ENCODE data around the gene PC.
"Not testable (repeated sequence)": the region's sequence is repeated elsewhere in the genome, so short reads cannot be mapped to it uniquely, and the experiment has no call there.

Gene PC

DNA sequence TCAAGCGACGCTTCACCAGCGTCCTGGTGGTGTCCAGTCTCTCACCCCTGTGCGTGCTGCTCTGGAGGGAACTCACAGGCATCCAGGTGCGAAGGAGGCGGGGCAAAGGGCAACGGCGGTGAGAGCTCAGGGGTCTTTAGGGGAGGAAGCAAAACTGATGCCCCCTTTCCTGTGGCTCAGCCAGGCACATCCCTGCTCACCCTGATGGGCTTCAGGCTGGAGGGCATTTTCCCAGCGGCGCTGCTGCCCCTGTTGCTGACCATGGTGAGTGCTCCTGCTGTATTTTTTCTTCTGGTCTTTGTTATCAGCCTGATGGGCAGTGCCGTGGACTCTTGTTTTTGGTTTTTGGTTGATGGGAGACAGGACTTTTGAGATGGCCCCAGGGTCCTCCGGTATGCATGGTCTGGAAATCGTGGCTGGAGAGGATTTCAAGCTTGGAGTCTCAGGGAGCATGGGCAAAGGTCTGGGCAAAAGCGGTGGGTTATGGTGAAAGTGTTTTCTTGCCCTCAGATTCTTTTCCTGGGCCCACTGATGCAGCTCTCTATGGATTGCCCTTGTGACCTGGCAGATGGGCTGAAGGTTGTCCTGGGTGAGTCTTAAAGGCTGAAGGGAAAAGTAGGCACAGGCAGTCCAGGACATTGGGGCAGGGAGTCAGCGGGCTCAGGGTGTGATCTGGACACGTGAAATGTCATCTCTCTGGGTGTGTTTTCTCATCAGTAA is 114.2 kb downstream of the PC start:
- DNase-seq (ENCODE audit: low spot score): no peak

DNA sequence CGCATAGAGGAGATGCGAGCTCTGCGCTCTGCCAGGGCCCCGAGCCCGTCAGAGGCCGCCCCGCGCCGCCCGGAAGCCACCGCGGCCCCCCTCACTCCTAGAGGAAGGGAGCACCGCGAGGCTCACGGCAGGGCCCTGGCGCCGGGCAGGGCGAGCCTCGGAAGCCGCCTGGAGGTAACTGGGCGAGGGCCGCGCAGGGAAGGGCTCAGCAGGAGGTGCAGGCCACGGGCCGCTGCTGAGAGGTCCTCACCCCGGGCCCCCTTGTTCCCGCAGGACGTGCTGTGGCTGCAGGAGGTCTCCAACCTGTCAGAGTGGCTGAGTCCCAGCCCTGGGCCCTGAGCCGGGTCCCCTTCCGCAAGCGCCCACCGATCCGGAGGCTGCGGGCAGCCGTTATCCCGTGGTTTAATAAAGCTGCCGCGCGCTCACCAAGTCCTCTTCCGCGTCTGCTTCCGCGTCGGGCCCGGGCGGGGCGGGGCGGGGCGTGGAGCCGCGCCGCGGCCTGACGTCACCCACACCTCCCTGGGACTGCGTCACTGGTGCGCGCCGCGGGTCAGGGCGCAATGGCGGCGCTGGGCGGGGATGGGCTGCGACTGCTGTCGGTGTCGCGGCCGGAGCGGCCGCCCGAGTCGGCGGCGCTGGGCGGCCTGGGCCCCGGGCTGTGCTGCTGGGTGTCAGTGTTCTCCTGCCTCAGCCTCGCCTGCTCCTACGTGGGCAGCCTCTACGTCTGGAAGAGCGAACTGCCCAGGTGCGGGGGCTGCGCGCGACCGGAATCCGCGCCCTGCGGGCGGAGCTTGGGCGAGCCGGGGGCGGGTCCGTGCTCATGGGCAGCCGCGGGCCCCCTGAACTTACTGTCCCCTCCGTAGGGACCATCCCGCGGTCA is 115.0 kb downstream of the PC start, which contains the start of gene RCE1:
Gene RCE1 (plus strand): TSS at position 546 of the 880 bp plus-strand sequence. CDS start 15 bp downstream, at position 561.
- peak; percentile 100 for DNase-seq (ENCODE audit: low spot score)

GRCh38 chr11:66842501-66842895 is 115.7 kb downstream of the PC start:
- DNase-seq (ENCODE audit: low spot score): peak; percentile 96

- no peak for DNase-seq (ENCODE audit: low spot score)
These were observed 116.3 kb downstream of the PC start for GRCh38 chr11:66841861-66842260.

DNA sequence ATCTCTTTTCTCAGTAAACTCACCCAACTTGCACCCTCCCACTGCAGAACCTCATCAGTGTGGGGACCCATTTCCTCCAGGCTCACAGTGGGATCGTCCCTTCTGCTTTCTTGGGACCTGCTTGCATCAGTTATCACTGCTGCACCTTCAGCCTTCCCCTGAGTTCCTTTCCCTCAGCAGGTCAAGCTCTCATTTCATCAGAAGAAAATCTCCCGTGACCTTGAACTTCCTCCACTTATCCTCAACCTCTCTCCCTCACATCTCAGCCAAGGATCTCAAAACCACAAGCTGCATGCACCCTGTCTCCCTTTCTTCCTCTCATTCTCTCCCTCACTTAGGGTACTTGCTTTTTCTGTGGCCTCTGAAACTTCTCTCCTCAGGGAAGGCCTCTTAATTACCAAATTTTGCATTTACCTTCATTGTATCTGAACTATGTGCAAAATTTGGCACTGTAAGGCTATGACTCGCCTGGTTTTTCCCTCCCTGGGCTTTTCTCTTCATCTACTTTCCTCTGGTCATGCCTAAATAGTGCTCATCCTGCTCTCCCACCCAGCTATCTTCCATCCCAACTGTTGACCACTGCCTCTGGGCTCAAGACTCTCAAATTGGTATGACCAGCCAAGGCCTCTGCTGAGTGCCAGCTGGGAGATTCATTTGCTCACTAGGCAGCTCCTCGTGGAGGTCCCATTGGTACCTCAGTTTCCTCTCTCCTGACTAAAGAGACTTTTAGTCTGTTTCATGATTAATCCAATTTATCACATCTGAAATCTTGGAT is 117.7 kb downstream of the PC start:
- DNase-seq (ENCODE audit: low spot score): no peak

DNA sequence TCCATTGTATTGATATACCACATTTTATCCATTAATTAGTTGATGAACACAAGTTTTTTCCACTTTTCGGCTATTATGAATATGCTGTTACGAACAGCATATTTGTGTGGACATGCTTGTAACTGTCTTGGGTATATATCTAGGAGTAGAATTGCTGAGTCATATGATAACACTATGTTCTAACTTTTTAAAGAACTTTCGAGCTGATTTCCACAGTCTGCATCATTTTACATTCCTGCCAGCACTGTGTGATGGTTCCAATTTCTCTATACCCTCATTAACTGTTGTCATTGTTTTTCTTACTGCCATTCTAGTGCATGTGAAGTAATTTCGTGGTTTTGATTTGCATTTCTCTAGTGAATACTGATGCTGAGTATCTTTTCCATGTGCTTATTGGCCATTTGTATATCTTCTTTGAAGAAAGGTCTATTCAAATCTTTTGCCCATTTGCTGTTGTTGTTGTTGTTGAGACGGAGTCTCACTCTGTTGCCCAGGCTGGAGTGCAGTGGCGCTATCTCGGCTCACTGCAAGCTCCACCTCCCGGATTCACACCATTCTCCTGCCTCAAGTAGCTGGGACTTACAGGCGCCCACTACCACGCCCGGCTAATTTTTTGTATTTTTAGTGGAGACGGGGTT is 122.3 kb downstream of the PC start:
- DNase-seq (ENCODE audit: low spot score): no peak

GRCh38 chr11:66834943-66835342 is 123.2 kb downstream of the PC start:
- no peak for DNase-seq (ENCODE audit: low spot score)

- no peak for DNase-seq (ENCODE audit: low spot score)
These were observed 123.7 kb downstream of the PC start for GRCh38 chr11:66834539-66834845.

- not testable (repeated sequence) for DNase-seq (ENCODE audit: low spot score)
These were observed 133.6 kb downstream of the PC start for GRCh38 chr11:66824573-66824972.

GRCh38 chr11:66823700-66824099 is 134.5 kb downstream of the PC start:
- DNase-seq (ENCODE audit: low spot score): no peak

DNA sequence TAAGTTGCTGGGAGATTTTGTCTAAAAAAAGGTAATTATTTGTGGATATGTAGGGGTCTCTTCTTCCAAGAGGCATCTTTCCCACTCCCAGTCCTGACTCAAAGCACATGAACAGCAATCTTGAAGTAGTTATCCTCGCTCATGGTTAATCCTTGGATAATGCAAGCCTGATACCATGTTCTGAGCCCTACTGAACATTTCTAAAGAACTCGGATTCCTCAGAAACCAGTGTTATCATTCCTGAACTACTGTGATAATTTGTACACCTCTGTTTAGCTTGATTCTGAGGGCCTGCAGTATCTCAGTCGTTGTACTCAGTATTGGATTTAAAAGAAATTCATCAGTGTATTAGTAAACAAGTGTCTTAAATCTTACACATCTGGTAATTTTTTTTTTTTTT is 137.3 kb downstream of the PC start:
- DNase-seq (ENCODE audit: low spot score): no peak

GRCh38 chr11:66820381-66820780 is 137.8 kb downstream of the PC start:
- no peak for DNase-seq (ENCODE audit: low spot score)

DNA sequence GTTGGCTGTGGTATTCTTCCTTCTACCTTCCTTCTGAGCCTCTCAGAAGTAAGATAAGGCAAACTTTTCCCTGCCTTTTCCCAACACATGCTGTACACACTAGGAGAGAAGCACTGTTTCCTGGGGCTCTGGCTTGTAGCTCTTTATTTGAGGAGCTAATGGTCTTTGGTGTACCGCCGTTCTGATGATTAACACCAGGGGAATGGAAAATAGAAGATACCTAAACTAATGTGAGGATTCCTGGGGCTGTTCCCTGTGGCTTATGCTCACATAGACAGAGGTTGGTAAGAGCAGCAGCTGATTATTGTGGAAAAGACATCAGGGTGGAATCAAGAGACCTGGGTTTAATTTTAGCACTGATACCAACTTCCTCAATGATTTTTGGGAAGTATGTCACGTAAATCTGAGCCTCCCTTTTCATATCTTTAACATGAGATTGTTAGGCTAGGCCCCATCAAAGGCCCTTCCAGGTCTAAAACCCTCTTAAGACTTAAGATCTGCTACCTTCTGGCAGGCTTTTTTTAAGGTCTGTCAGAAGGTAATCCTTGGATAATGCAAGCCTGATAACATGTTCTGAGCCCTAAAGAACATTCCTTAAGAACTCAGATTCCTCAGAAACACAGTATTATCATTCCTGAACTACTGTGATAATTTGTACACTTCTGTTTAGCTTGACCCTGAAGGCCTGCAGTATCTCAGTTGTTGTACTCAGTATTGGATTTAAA is 139.8 kb downstream of the PC start:
- DNase-seq (ENCODE audit: low spot score): no peak

DNA sequence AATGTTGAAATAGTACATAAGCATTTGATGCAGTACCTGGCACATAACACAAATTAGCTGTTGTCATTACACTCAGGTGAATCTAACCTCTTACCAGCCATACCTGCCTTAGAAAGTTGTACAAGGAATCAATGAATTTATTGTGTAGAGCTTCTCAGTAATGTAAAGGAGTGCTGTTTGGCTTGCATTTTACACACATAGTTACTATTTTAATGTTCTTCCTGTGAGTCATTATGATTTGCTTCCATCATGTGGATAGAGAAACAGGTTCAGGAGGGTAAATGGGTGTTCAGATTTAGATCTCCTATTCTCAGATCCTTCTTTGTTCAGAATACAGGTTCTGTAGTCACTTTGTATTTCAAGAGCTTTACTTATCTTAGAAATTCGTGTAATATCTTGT is 142.5 kb downstream of the PC start:
- no peak for DNase-seq (ENCODE audit: low spot score)

DNA sequence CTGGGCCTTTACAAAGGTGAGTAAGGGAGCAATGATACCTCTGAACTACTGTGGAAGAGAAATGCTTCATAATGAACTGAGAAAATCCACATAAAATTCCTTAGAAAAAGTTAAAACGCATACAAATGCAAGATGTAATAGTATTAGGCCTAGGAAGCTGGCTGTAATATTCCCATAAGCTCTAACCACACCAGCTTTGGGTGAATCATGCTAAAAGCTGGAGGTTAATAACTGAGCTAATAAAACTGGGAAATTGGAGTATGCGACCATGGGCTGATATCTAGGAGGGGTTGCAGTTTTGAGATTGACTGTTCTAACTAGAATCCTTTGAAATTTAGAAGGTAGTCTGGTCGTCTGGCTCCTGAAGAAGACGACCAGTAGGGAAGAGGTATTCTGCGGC is 143.5 kb downstream of the PC start:
- DNase-seq (ENCODE audit: low spot score): no peak

DNA sequence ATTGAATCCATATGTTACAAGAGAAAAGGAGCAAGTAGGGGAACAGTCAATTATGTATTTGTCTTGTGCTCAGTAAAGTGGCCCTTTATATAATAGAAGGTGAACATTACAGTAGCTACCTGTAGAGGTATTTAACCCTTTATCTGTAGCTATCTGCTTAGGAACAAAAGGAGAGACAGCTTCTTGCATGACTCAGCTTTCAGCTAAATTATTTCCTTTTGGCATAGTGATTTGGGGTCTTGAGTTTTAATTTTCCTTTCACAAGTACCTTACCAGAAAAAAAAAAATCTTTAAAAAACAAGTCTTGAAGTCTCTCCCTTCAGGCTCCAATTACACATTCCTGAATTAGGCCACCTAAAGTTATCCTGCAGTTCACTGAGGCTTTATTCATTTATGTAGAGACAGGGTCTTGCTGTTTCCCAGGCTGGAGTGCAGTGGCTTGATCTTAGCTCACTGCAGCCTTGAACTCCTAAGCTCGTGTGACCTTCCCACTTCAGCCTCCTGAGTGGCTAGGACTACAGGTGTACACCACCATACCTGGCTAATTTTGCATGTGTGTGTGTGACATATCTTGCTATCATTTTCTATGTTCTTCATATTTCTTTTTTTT is 147.5 kb downstream of the PC start:
- no peak for DNase-seq (ENCODE audit: low spot score)

DNA sequence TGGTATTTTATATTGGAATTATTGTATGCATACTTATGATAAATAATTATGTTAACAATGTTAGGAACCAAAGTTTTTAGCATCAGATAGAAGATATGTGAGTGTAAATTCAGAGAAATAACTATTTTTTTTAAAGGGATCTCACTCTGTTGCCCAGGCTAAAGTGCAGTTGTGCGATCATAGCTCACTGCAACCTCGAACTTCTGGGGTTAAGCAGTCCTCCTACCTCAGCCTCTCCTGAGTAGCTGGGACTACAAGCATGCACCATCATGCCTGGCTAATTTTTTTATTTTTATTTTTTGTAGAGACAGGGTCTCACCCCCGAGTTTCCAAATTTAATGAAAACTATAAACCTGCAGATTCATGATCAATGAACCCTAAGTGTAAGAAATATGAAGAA is 148.6 kb downstream of the PC start:
- DNase-seq (ENCODE audit: low spot score): no peak

DNA sequence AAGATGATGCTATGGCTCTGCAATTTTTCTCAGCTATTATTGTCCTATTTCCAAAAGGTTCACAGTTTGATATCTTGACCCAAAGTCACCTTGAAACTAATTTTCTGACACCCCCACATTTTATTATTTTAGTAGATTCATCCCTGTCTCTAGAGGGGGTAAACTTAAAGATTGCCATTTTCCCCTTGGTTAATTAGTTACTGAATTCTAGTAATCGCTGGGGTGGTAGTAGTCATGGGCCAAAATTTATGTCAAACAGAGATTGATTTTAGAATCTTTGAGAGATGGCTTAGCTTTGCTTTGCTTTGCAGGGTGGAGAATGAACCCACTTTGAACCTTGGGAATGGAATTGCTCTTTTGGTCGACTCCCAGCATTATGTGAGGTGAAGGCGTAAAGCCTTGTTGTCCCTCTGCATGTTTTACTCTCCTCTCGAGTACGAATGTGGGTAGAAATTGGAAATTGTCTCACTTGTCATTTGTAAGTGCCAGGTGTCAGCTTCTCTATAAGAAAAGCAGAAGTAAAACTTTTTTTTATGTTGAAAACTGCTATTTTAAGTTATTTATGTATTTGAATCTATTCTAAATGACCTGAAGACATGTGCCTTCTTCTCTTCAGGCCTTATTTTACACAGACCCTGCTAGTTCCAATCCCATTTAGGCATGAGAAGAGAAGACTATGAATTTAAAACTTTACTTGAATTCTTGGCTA is 157.3 kb downstream of the PC start:
- DNase-seq (ENCODE audit: low spot score): no peak

DNA sequence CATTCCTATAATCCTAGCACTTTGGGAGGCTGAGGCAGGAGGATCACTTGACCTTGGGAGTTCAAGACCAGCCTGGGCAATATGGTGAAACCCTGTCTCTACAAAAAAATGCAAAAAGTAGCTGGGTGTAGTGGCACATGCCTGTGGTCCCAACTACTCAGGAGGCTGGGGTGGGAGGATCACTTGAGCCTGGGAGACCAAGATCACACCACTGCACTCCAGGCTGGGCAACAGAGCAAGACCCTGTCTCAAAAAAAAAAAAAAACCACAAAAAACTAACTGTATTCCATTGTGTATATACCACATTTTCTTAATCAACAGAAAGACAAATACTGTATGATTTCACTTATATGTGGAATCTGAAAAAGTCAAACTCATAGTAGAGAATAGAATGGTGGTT is 158.4 kb downstream of the PC start:
- not testable (repeated sequence) for DNase-seq (ENCODE audit: low spot score)

Measured in HuH-7 (cell line).